Measurements from ENCODE around the gene CALN1. TPM values are rescaled to one million over a fixed set of nuclear protein-coding genes. Genes with fewer than 3 reads are reported as not detected.

The CALN1 gene
- polyA plus RNA-seq, 1 donor (not counting 4 experiments of a cell fraction or from before 2014, with no cell fraction given) = not detected

DNA sequence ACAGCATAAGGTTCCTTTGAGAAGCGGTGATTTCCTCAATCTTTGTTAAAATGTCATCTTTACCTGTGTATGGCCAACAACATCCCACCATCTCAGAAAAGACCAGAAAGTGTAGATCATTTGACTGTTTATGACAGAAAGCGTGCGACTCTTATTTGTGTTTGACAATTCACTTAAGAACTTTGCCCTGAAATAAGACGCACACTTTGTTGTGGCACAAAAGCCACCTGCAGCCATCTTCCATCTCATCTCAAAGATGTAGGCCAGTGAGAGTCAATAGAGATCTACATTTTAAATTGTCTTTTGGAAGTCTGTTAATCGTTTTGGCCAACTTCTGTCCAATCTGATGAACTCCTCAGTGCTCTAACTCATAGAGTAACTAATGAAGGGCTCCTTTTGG, 114.0 kb downstream of the CALN1 start:
- Histone ChIP-seq H3K27ac (ENCODE audit: control insufficient read depth, insufficient read depth, low read length) (no peak overlapping the region), H3K36me3 (ENCODE audit: control insufficient read depth in 2 of 2, extremely low read depth in 1 of 2, insufficient read depth in 2 of 2, low read length in 2 of 2) (no peaks in the 10 kb centered on the region), H3K4me2 (ENCODE audit: control insufficient read depth, extremely low read depth, insufficient read depth, low read depth, low read length) (no peak overlapping the region), H3K27me3 (ENCODE audit: control insufficient read depth, extremely low read depth, insufficient read depth, low read length) (no peaks in the 10 kb centered on the region), H4K20me1 (ENCODE audit: control insufficient read depth, extremely low read depth, insufficient read depth, low read length) (no peaks in the 10 kb centered on the region), H3K79me2 (ENCODE audit: control insufficient read depth, insufficient read depth, low read length) (no peaks in the 10 kb centered on the region), H3K9ac (ENCODE audit: control insufficient read depth, extremely low read depth, insufficient read depth, low read length) (no peak overlapping the region), H3K4me3 (ENCODE audit: control insufficient read depth in 2 of 3, extremely low read depth in 1 of 3, insufficient read depth in 2 of 3, low read depth in 1 of 3, low read length in 3 of 3) (no peak overlapping the region), H3K9me1 (ENCODE audit: control insufficient read depth, extremely low read depth, insufficient read depth, low read length) (no peaks in the 10 kb centered on the region), H3K4me1 (ENCODE audit: control insufficient read depth, extremely low read depth, insufficient read depth, low read length) (no peaks in the 10 kb centered on the region), H3K9me3 (ENCODE audit: control insufficient read depth, low read depth, low read length) (no peaks in the 10 kb centered on the region), H2AFZ (ENCODE audit: control insufficient read depth, low read length) (no peak overlapping the region)
- no peak for DNase-seq (ENCODE audit: low read depth, low spot score)
- FAIRE-seq = no peak
- TF ChIP-seq EZH2 (IDR thresholded peaks at IDR 0.05; ENCODE audit: low read length) = no peak
- TF ChIP-seq, protein P1, sequence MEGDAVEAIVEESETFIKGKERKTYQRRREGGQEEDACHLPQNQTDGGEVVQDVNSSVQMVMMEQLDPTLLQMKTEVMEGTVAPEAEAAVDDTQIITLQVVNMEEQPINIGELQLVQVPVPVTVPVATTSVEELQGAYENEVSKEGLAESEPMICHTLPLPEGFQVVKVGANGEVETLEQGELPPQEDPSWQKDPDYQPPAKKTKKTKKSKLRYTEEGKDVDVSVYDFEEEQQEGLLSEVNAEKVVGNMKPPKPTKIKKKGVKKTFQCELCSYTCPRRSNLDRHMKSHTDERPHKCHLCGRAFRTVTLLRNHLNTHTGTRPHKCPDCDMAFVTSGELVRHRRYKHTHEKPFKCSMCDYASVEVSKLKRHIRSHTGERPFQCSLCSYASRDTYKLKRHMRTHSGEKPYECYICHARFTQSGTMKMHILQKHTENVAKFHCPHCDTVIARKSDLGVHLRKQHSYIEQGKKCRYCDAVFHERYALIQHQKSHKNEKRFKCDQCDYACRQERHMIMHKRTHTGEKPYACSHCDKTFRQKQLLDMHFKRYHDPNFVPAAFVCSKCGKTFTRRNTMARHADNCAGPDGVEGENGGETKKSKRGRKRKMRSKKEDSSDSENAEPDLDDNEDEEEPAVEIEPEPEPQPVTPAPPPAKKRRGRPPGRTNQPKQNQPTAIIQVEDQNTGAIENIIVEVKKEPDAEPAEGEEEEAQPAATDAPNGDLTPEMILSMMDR (optimal IDR thresholded peaks at IDR 0.05 in 1 of 3, IDR thresholded peaks at IDR 0.05 in 1 of 3, conservative IDR thresholded peaks at IDR 0.05 in 1 of 3; ENCODE audit: extremely low read depth in 1 of 3, insufficient read depth in 2 of 3, low read length in 3 of 3) = no peak
- dilution Hi-C loops (cut with MboI; ENCODE audit: extremely low pct_ligation_motif_present, low sequenced_read_pairs) = no loop called here

DNA sequence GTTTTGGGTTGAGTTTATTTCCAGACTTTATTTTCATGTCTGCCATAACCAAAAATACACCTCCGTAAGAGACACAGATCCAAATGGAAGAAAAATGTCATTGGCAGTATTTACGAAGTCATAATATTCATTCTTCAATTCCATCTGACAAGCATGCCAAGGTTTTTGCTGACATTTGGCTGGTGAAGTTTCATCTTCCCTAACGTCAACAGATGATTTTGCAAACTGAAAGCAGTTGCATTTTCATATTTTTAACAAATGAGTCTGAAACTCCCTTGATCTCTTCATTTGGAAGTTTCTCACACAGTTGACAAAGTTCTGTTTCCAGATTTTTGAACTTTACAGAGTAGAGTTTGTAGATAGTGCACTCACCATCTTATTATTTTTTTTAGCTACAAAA, 114.5 kb downstream of the CALN1 start:
- H3K4me1 ChIP-seq (ENCODE audit: control insufficient read depth, extremely low read depth, insufficient read depth, low read length) = no peaks in the 10 kb centered on the region
- TF ChIP-seq EZH2 (IDR thresholded peaks at IDR 0.05; ENCODE audit: low read length) = no peak
- TF ChIP-seq, protein P1 (optimal IDR thresholded peaks at IDR 0.05 in 1 of 3, IDR thresholded peaks at IDR 0.05 in 1 of 3, conservative IDR thresholded peaks at IDR 0.05 in 1 of 3; ENCODE audit: extremely low read depth in 1 of 3, insufficient read depth in 2 of 3, low read length in 3 of 3) = no peak
- no peak overlapping the region for H3K9ac ChIP-seq (ENCODE audit: control insufficient read depth, extremely low read depth, insufficient read depth, low read length)
- H2AFZ ChIP-seq (ENCODE audit: control insufficient read depth, low read length) = no peak overlapping the region
- dilution Hi-C loops (cut with MboI; ENCODE audit: extremely low pct_ligation_motif_present, low sequenced_read_pairs) = no loop called here
- no peaks in the 10 kb centered on the region for H3K27me3 ChIP-seq (ENCODE audit: control insufficient read depth, extremely low read depth, insufficient read depth, low read length)
- no peak overlapping the region for H3K4me2 ChIP-seq (ENCODE audit: control insufficient read depth, extremely low read depth, insufficient read depth, low read depth, low read length)
- H3K4me3 ChIP-seq (ENCODE audit: control insufficient read depth in 2 of 3, extremely low read depth in 1 of 3, insufficient read depth in 2 of 3, low read depth in 1 of 3, low read length in 3 of 3) = no peak overlapping the region
- no peak overlapping the region for H3K27ac ChIP-seq (ENCODE audit: control insufficient read depth, insufficient read depth, low read length)
- FAIRE-seq (no peak), DNase-seq (ENCODE audit: low read depth, low spot score) (no peak)
- H3K9me3 ChIP-seq (ENCODE audit: control insufficient read depth, low read depth, low read length) = no peaks in the 10 kb centered on the region
- H3K36me3 ChIP-seq (ENCODE audit: control insufficient read depth in 2 of 2, extremely low read depth in 1 of 2, insufficient read depth in 2 of 2, low read length in 2 of 2) = no peaks in the 10 kb centered on the region
- H3K9me1 ChIP-seq (ENCODE audit: control insufficient read depth, extremely low read depth, insufficient read depth, low read length) = no peaks in the 10 kb centered on the region
- no peaks in the 10 kb centered on the region for H4K20me1 ChIP-seq (ENCODE audit: control insufficient read depth, extremely low read depth, insufficient read depth, low read length)
- no peaks in the 10 kb centered on the region for H3K79me2 ChIP-seq (ENCODE audit: control insufficient read depth, insufficient read depth, low read length)
